ENCODE results near the gene PSIP1.
"Not testable (repeated sequence)": the region's sequence is repeated elsewhere in the genome, so short reads cannot be mapped to it uniquely, and the experiment has no call there.

The PSIP1 gene

GRCh38 chr9:15501803-15502202 is 9.0 kb downstream of the PSIP1 start:
- no peak for DNase-seq

- no peak for DNase-seq
These were observed 9.6 kb downstream of the PSIP1 start for GRCh38 chr9:15501179-15501578.

- no peak for DNase-seq
These were observed 11.6 kb downstream of the PSIP1 start for GRCh38 chr9:15499139-15499538.

- no peak for DNase-seq
These were observed 12.3 kb downstream of the PSIP1 start for GRCh38 chr9:15498246-15498995.

GRCh38 chr9:15492485-15493150 is 18.2 kb downstream of the PSIP1 start:
- DNase-seq, result no peak

GRCh38 chr9:15491950-15492349 is 18.8 kb downstream of the PSIP1 start:
- DNase-seq, result no peak

GRCh38 chr9:15485836-15486666 is 24.7 kb downstream of the PSIP1 start:
- DNase-seq, result peak; percentile 20

- DNase-seq, result no peak
These were observed 26.0 kb downstream of the PSIP1 start for GRCh38 chr9:15484802-15485201.

- DNase-seq, result no peak
These were observed 28.6 kb downstream of the PSIP1 start for GRCh38 chr9:15482146-15482545.

GRCh38 chr9:15480028-15480427 is 30.7 kb downstream of the PSIP1 start:
- DNase-seq, result no peak

- no peak for DNase-seq
These were observed 34.7 kb downstream of the PSIP1 start for GRCh38 chr9:15475923-15476536.

GRCh38 chr9:15469862-15470261 is 40.9 kb downstream of the PSIP1 start:
- DNase-seq, result no peak

- DNase-seq, result no peak
These were observed 41.4 kb downstream of the PSIP1 start for GRCh38 chr9:15469406-15469805.

- DNase-seq, result no peak
These were observed 42.6 kb downstream of the PSIP1 start for GRCh38 chr9:15468145-15468544.

GRCh38 chr9:15461601-15462000 is 49.2 kb downstream of the PSIP1 start:
- no peak for DNase-seq

- DNase-seq, result no peak
These were observed 49.7 kb downstream of the PSIP1 start for GRCh38 chr9:15461056-15461455.

GRCh38 chr9:15453956-15454355 is 56.8 kb downstream of the PSIP1 start:
- DNase-seq, result no peak

GRCh38 chr9:15444141-15444540 is 66.6 kb downstream of the PSIP1 start:
- DNase-seq, result no peak

- not testable (repeated sequence) for DNase-seq
These were observed 68.5 kb downstream of the PSIP1 start for GRCh38 chr9:15442264-15442663.

GRCh38 chr9:15441841-15442240 is 68.9 kb downstream of the PSIP1 start:
- not testable (repeated sequence) for DNase-seq

GRCh38 chr9:15438891-15439290 is 71.9 kb downstream of the PSIP1 start:
- DNase-seq, result no peak

- DNase-seq, result no peak
These were observed 77.1 kb downstream of the PSIP1 start for GRCh38 chr9:15433661-15434060.

- DNase-seq, result no peak
These were observed 77.6 kb downstream of the PSIP1 start for GRCh38 chr9:15433191-15433590.
